ENCODE results near the gene PON2.

Gene PON2

DNA sequence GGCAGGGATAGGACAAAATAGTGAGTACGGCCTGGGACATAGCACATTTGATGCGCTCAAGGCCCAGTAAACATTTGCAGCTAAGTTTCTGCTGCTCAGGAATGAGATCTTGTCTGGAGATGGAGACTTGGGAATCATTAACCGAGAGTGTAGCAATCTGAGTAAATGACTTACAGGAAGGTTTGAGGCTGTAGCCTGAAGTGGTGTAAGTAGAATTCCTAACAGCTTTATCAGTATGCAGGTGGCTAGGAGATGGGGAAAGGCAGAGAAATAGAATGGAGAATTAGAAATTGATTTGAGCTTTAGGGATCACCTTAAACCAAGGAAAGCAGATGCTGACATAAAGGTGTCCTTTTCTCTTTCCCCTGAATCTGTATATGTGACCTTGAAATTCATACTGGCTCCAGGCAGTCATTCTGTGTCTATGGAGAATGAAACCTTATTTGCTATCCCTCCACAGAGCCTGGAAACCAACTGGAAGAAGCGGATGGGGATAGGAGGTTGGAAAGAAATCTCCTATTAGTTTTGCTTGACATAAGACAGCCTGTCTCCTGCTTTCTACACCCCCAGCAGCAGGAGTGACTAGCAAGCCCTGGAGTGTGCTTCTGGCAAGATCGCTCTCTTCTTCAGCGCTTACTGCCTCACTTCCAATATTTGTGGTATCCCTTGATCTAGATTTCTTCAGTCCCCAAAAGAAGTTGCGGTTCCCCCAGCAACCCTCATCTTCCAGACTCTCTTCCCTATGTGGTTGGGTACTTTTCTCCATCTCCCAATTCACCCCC is 6.4 kb upstream of the PON2 start:
- DNase-seq, result no peak

DNA sequence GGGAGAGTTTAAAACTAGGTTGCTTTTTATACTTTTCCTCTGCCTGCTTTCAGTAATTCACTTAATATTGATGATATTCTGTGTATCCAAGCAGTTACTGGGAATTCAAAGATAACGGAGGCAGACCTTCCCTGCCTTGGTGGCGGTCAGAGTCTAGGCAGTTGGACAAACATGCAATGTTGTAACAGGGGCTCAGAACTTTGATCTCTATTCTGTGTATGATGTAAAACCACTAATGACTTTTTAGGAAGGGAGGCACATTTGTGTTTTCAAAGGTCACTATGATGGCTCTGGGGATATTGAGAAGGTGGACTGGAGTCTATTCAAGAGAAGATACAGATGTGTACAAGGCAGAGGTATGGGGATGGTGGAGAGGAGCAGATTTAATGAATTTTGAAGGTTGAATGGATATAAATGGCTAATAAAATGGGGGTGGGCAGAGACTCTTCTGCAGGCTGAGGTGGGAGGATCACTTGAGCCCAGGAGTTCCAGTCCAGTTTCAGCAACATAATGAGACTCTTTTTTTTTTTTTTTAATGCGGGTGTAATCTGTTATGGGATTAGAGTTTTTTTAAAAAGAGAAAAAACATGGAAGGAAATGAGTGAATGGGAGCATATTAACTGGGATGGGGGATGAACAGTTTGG is 5.7 kb upstream of the PON2 start:
- no peak for DNase-seq

DNA sequence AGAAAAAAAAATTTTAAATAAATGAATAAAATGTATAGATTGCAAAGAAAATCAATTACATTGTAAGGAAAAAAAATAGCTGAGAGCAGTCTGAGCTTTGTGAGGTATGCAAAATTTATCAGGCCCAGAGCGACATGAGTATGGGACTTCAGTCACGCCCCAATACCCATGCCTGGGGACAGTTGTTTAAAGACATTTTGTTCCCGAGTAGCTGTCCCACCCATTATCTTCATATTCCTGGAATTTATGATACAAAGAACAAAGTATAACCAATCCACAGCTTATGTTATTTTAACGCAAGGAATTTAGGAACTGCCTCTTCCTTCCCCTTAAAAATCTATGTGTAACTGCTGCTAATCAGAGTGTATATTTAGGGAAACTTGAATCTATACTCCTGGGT is 1.6 kb upstream of the PON2 start:
- no peak for DNase-seq

DNA sequence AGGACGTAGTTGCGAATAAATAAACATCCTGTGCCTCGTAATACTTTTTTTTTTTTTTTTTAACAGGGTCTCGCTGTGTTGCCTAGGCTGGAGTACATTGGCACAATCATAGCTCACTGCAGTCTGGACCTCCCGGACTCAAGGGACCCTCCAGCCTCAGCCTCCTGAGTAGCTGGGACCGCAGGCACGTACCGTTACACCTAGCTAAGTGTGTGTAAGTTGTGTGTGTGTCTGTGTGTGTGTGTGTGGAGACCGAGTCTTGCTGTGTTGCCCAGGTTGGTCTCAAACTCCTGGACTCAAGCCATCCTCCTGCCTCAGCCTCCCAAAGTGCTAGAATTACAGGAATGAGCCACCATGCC is 573 bp upstream of the PON2 start:
- no peak for DNase-seq

DNA sequence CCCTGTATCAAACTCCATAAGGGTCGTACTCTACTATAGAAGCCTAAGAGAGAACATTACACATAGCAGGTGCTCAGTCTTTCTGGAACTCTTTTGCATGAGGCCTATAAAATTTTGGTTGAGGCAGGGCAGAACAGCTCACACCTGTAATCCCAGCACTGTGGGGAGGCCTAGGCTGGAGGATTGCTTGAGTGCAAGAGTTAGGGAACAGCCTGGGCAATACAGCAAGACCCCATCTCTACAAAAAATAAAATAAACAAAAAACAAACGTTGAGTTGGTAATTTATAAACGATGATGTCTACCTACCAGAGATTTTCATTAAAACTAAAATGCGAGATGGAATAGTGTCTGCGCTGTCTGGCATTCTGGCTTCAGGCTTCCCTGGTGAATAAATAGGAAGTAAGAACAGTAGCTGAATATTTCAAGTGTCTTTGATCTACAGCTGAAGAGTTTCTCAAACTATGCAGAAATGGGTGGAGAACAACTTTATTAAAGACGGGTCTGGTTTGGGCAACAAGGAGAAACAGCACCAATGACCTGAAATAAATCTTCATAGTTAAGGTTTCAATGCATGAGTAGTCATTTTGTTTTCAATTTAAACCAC is 774 bp downstream of the PON2 start:
- no peak for DNase-seq

DNA sequence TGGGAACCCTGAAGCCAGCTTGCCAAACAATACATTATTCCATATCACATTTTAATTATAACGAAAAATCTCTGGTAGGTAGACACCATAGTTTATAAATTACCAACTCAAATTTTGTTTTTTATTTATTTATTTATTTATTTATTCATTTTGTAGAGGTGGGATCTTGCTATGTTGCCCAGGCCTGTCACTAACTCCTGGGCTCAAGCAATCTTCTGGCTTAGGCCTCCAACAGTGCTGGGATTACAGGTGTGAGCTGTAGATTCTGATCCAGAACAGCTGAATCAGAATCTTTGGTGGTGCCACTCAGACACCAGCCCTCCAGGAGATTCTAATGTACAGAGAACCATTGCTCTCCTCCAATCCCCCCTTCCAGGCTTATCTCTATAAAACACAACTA is 1.7 kb downstream of the PON2 start:
- DNase-seq, result no peak

DNA sequence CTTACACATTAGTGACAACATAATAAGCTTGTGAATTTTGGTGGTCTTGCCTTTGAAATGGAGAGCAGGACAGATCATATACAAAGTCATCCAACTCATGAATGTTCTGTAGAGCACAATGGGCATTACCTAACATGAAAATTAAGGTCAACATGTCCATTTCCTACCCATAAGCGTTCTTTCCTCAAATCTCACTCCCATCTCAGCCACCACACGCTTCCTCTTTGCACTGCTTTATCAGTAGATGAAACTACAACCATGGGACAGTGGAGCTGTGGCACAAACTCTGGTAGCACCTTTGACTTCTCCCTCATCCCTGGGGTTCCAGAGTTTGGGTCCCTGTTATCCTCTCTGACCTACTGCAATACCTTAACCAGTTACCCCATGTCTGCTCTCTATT is 2.2 kb downstream of the PON2 start:
- DNase-seq, result no peak

DNA sequence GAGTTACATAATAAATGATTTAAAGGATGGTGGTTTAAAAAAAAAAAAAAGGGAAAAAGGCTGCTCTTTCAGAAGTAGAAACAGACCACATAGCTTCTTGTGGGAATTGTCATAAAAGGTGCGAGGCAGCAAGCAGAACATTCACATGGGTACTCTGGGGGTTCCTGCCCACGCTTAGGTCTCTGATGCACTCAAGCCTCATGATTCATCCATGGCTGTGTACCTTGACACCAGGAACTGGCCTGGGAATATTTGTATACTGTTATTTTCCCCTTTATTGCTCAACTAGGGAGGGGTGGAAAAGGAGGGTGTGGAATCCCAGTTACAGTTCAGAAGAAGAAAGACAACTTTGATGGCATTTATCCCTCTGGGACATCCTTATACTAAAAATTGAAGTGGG is 4.0 kb downstream of the PON2 start:
- DNase-seq, result peak; percentile 7

DNA sequence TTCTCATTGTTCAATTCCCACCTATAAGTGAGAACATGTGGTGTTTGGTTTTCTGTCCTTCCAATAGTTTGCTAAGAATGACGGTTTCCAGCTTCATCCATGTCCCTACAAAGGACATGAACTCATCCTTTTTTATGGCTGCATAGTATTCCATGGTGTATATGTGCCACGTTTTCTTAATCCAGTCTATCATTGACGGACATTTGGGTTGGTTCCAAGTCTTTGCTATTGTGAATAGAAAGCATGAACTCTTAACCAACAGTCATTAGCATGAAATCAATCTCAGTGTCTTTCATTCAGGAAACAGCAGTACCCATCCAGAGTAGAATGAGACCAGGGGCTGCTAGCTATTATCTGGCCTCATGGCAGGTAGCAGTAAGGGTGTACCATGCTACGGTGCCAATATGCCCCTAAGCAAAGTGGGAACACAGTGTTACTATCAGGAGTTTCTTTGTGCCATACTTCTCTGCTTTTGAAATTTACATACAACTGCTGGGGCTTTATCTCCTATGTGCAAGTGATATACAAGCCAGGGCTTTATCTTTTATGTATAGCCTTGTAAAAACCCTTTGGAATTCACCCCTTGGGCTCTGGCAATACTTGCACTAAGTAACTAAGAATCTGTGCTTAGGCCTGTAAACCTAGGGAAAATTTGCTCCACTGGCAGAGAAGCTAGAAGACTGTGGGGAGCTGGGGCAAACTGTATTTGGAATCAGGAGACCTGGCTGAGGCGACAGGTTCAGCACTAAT is 5.4 kb downstream of the PON2 start:
- DNase-seq, result no peak

DNA sequence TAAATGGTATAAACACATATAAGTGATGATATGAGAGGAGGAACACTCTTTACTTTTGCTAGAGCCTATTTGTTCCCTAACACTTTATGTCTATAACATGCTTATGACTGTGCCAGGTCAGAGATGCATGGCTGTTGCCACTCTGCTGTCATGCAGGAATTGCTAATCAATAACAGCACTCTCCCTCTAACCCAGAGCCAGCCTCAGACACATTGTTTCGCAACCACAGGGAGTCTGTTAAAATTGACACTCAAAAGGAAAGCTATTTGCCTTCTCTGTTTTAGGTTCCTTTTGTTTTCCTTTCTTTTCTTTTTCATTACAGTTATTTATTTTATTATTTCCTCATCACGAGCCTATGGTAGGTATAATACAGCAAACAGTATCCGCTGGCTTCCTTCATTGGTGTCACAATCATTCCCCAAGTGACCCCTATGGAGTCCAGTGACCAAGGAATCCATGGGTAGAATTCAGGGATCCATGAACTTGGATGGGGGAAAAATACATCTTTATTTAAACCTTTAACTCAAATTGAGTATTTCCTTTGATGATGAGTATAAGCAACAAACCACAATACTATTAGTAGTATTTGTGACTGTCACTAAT is 6.8 kb downstream of the PON2 start:
- DNase-seq, result no peak

DNA sequence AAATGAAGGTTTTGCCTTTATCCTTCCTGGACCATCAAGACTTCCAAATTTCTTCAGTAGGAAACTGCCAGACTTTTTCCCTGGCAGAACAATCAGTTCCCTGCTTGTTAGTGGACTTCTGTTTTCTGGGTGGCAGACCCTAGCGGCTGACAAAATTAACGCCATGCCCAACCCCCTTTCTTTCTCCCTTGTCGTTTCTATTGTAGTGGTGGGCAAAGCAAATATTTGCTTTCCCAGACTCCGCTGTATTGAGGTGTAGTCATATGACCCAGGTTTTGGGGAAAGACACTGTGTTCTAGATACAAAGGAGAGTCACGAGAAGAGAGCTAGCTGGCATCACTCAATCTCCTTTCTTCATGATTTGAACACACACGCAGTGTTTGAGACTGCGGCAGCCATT is 7.7 kb downstream of the PON2 start:
- DNase-seq, result no peak

DNA sequence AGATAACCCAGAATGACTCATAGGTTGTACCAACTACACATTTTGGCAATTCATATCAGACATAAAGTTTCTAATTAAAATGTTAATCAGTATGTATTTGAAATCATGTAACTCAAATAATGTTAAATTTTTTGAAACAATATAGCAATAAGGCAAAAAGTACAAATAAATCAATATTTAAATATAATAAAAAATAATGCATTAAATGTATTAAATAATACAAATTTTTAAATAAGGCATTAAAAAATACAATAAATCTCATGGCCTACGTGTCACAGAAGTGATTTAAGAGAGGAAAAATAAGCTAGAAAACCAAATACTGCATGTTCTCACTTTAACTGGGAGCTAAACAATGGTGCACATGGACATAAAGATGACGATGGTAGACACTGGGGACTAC is 9.1 kb downstream of the PON2 start:
- DNase-seq, result no peak

DNA sequence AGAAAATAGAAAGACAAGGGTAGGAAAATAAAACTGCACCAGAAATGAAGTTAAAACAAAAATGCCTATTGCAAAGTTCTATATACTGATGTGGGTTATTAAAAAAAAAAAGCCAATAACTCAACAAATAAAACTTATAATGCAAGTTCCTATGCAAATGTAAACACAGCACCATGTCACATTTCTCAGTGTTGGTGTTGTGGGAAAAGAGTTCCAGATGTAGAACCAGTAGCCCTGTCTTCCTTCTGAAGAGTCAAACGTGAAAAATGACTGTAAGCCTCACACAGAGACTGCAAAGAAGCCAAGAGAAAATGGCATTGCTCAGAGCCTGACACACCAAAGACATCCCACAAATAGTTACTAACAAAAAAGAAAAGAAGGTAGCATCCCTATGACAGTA is 10.1 kb downstream of the PON2 start:
- no peak for DNase-seq

DNA sequence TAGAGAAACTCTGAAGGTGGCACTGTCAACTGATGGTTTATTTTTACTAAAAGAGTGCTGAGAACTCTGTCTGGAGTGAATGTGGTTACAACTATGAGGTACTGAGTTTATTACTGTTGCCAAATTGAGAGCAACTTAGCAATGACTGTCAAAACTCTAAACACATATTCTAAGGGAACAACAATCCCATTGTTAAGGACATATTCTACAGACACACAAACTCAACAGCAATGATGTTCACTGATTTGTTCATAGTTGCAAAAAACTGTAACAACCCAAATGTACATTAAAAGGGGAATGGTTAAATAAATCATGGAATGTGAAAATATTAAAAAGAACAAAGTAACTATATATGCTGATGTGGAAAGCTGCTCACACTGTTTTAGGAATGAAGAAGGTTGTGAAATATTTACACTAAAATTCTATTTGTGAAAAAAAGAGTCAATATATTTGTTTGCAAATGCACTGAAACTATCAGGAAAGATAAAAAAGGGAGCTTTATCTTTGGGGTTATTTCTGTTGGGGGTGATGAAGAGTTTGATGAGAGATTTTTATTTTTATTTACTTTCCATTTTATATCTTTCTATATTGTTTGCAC is 12.9 kb downstream of the PON2 start:
- DNase-seq, result no peak

DNA sequence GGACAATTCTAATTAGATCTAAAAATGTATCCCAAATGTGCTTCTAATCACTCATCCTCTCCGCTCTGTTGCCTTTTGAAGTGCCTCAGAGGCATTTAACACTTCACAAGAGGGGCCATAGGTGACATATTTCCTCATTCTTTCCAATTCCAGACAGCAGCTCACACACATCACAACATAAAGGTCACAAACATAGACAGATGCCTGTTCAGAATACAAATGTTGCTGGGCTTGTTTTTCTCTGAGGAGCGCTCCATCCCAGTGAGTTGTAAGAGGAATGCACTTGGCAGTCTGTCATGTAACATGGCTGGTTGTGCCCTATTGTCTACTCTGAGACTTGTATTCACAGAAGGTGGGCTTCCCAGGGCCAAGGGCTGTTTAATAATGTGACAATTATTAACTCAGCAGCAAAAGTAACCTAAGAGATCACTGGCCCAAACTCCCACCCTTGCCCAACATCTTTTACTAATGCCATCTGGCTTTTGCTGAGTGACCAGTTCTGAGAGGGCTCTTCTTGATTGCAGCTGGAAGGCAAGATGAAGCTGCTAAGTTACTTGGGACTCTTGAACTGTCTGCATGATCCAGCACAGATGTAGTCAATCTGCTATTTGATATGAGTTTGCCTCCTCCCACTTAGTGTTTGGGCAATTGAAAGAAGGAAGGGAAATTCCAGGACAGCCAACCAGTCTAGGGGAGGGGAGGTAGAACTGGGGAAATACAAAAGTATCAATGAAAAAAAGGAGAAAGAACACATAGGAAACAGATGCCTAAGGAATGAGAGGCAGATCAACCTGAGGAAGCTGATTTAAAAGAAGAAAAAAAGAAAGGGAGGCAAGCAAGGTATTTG is 13.6 kb downstream of the PON2 start:
- DNase-seq, result no peak

DNA sequence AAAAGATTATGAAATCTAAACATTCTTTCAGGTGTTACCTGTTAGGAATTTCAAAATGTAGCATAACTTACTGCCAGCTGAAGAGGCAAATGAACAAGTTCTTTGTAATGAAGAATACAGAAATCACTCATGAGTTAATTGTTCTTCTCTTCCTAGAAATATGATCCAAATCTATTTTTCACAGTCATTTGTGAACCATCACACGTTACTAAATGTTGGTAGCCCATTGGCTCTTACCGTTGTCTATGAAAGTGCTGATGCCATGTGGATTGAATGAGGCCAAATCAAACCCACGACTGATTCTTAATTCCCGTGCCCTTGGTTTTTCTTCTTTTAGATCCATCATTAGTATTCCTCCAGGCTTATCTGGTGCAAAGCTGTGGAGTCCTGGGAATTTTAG is 22.8 kb downstream of the PON2 start:
- no peak for DNase-seq

DNA sequence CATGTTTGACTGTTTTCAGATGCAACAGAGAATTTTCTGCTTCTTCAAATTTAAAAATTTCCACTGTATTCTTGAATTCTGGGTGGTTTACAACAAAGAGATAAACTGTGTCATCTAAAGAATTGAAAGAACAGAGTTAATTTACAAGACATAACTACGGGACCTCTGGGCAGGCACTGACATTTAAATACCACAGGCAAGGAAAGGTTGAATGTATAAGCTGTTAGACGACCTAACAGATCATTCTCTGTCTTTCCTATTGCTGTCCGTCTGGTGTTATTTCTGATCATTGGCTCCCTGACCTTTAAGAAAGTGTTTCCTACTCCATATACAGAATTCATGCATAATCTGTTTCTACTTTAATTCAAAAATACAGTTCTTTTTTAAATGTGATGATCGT is 23.2 kb downstream of the PON2 start:
- no peak for DNase-seq

DNA sequence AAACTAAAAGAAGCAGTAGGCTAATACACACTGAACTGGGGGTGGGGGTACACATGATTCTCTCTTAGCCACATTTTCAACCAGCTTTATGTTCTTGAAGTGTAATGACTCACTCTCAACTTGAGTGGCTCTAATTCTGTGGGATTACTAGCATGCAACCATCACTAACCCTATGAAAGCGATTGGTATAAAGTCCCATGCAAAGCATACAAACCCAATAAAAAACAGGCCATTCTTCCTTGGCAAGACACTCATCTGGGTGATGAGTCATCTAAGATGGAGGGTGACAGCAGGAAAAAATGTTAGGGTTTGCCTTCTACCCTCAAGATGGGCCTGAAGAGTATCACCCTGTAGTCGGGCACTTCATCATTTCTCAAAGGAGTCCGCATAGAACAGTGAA is 23.8 kb downstream of the PON2 start:
- peak; percentile 29 for DNase-seq

DNA sequence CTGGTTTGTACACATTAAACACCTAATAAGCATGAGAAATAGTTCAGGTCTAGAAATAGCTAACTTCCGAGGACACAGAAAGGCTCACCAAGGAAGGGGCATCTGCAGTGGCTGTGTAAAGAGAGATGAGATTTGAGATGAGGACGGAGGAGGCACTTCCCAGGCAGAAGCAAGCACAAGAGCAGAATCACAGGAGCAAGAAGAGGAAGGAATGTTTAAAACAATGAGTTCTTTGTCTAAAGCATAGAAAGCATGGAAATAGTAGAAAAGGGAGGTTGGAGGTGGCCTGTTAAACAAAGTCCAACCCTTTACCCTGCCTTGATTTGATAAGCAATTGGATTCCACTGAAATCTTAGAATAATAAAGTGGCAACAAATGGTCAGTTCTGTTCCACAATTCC is 27.1 kb downstream of the PON2 start:
- DNase-seq, result no peak

DNA sequence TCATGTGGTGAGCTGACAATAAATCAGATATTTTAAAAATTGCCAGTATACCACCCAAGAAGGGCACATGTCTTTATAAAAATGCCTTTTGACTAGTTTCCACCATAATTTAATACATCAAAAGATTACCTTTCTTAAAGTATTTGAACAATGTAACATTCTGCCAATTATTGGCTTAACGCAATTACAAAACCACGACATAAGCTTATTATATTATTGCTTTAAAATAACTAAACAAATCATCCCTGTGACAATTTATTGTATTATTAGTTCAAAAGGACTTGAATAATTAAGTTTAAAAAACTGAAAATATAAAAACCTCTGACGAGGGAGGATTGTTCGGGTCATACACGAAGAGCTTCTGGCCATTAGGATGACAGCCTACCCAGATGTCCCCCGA is 29.0 kb downstream of the PON2 start:
- DNase-seq, result no peak

DNA sequence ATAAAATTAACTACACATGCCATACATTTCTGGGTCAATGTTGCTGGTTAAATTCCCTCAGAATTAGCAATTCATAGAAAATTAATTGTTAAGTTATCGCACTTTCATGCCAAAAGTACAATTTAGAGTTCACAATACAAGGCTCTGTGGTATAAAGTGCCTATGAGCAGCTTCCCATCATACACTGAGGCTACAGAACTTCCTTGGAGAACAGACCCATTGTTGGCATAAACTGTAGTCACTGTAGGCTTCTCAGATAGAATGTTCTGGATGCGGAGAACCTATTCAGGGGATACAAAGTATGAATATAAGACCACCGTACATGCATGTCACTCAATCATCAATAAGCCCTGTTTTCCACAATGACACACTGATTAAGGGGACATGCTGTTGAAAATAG is 29.6 kb downstream of the PON2 start:
- no peak for DNase-seq

DNA sequence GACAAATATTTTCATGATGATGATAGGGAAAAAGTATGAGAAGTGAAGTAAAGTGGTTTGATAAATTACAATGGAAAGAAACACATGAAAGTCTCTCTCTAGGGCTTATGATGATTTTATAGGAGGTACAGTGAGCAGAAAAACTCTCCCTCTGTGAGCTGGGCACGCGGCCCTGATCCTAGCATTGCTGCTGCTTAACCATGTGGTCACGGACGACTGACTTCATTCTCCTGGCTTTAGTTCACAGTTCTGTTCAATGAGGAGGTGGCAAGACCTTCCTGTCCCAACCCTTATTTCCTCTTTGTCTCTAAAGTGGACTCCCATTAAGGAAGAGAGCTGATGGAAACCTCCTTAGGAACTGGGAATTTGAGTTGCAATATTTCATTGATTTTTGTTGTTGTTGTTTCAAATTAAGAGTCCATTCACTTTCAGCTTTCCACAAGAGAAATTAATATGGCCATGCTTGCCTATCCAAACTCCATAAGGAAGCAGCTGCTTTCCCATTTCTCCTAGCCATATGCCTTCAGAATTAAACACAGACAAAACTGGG is 30.4 kb downstream of the PON2 start:
- no peak for DNase-seq
